ENCODE measurements around the gene AKAP13. TPM values are rescaled to one million over a fixed set of nuclear protein-coding genes. Genes with fewer than 3 reads are reported as not detected.

Gene AKAP13
- total and polyA plus RNA-seq, 2 of the 8 experiments (the other 6 are each of a cell fraction or from before 2014, with no cell fraction given): 14.0 to 46.2 TPM

- Histone ChIP-seq H3K4me1 (replicated peaks in 1 of 4; ENCODE audit: control insufficient read depth in 3 of 4, insufficient read depth in 4 of 4, low read length in 3 of 4) (peaks cover 5 to 32% (median 21%) of the 10 kb centered on the region in 4 experiments), H3K79me1 (ENCODE audit: low read depth, low read length) (peaks cover 38% of the 10 kb centered on the region), H3K27ac (ENCODE audit: low read depth, low read length) (no peak overlapping the region), H2BK5ac (ENCODE audit: low read depth, low read length) (no peak overlapping the region), H3K4me3 (ENCODE audit: extremely low read depth in 1 of 4, insufficient read depth in 2 of 4, low read depth in 3 of 4, low read length in 4 of 4) (no peak overlapping the region), H4K8ac (ENCODE audit: extremely low read depth, insufficient read depth, low read length) (no peak overlapping the region), H4K5ac (ENCODE audit: insufficient read length, low read depth, low read length) (no peak overlapping the region), H3K4ac (replicated peaks; ENCODE audit: insufficient read length, low read depth, low read length) (no peak overlapping the region), H3K4me2 (ENCODE audit: insufficient read depth in 1 of 2, low read depth in 2 of 2, low read length in 2 of 2) (no peak overlapping the region), H4K20me1 (replicated peaks in 1 of 2; ENCODE audit: control insufficient read depth in 1 of 2, insufficient read depth in 2 of 2, low read length in 2 of 2) (peaks cover 23 to 34% of the 10 kb centered on the region in 2 experiments), H2AK5ac (ENCODE audit: low read depth, low read length) (no peak overlapping the region), H3K9me3 (ENCODE audit: insufficient read depth in 2 of 2, low read depth in 1 of 2, low read length in 1 of 2) (no peaks in the 10 kb centered on the region), H2AFZ (ENCODE audit: low read length) (no peak overlapping the region), H2BK15ac (ENCODE audit: low read length) (no peak overlapping the region), H3K36me3 (ENCODE audit: control insufficient read depth in 2 of 4, insufficient read depth in 4 of 4, low read length in 3 of 4) (no peaks in the 10 kb centered on the region), H2BK20ac (ENCODE audit: low read length) (no peak overlapping the region), H3K27me3 (replicated peaks in 1 of 4; ENCODE audit: control insufficient read depth in 3 of 4, extremely low read depth in 1 of 4, insufficient read depth in 3 of 4, low read length in 3 of 4) (no peaks in the 10 kb centered on the region), H3K18ac (ENCODE audit: extremely low read depth, low read length) (no peak overlapping the region), H3K56ac (replicated peaks; ENCODE audit: insufficient read length, low read depth, low read length) (no peak overlapping the region), H4K91ac (replicated peaks; ENCODE audit: insufficient read length, low read length) (no peak overlapping the region), H3K79me2 (ENCODE audit: control insufficient read depth in 1 of 2, insufficient read depth in 2 of 2, low read length in 2 of 2) (peaks cover 26 to 90% of the 10 kb centered on the region in 2 experiments), H2BK12ac (ENCODE audit: low read depth, low read length) (no peak overlapping the region), H3K23me2 (ENCODE audit: low read depth, low read length) (peaks cover 10% of the 10 kb centered on the region; the same call in 1 of the 2 replicates), H3K23ac (ENCODE audit: insufficient read length) (no peak overlapping the region), H2BK120ac (replicated peaks; ENCODE audit: low read depth, low read length) (no peak overlapping the region), H3K9ac (replicated peaks in 1 of 4; ENCODE audit: extremely low read depth in 1 of 4, low read depth in 3 of 4, low read length in 3 of 4) (no peak overlapping the region), H3K14ac (ENCODE audit: insufficient read length) (no peak overlapping the region)
- DNase-seq (ENCODE audit: low read depth in 1 of 2, low spot score in 2 of 2): no peak
- POLR2A ChIA-PET (ENCODE audit: partially characterized antibody): interaction anchor here (1.1 kb wide), 1 partner anchor 14 kb away, joined by 4 read pairs; no protein-coding TSS in a partner anchor
- CTCF ChIA-PET (ENCODE audit: partially characterized antibody): interaction anchor here (1.6 to 4.6 kb wide), 7 partner anchors 11 to 69 kb away, joined by 4 to 34 read pairs (median 8); no protein-coding TSS in a partner anchor
- no peak for FAIRE-seq
- 86% methylated on average over 7 of the region's 7 CpGs; no CpG with 5 or more reads in 1 of the 2 experiments for WGBS, 2 experiments (ENCODE audit: extremely low coverage in 1 of 2, insufficient coverage in 1 of 2, insufficient read length in 1 of 2, insufficient replicate concordance in 2 of 2, low coverage in 1 of 2, low lambda C conversion rate in 2 of 2, missing lambda C conversion rate in 1 of 2)
- TF ChIP-seq RFX5 (IDR thresholded peaks at IDR 0.05; ENCODE audit: borderline replicate concordance, low read depth, low read length): no peak
- no peak for TF ChIP-seq SP4 (IDR thresholded peaks at IDR 0.05; ENCODE audit: low read length)
- no peak for TF ChIP-seq ATF2 (IDR thresholded peaks at IDR 0.05; ENCODE audit: low read length)
- TF ChIP-seq NANOG (IDR thresholded peaks at IDR 0.05; ENCODE audit: insufficient read depth, low read depth, low read length, poor library complexity, severe bottlenecking): no peak
- TF ChIP-seq HDAC2 (IDR thresholded peaks at IDR 0.05; ENCODE audit: borderline replicate concordance in 1 of 2, low read depth in 2 of 2, low read length in 2 of 2): no peak
- TF ChIP-seq E2F6 (IDR thresholded peaks at IDR 0.05): no peak
- TF ChIP-seq BCL11A (IDR thresholded peaks at IDR 0.05; ENCODE audit: low read depth in 2 of 2, low read length in 2 of 2): no peak
- TF ChIP-seq TAF7 (optimal IDR thresholded peaks at IDR 0.05; ENCODE audit: borderline replicate concordance, low read depth, low read length): no peak
- TF ChIP-seq EP300 (IDR thresholded peaks at IDR 0.05; ENCODE audit: borderline replicate concordance in 1 of 2, low read depth in 2 of 2, low read length in 2 of 2): no peak
- TF ChIP-seq CEBPB (IDR thresholded peaks at IDR 0.05; ENCODE audit: low read depth, low read length): no peak
- TF ChIP-seq RBBP5 (IDR thresholded peaks at IDR 0.05; ENCODE audit: borderline replicate concordance, low read depth, low read length): no peak
Observed at GRCh38 chr15:85789496-85789875, 409.1 kb downstream of the AKAP13 start.

Data from H1 (cell line).